Ureter (tissue), 1 donor: Measurements from ENCODE around the gene HOXC13. TPM values are rescaled to one million over a fixed set of nuclear protein-coding genes. Genes with fewer than 3 reads are reported as not detected.

Source experiments
- DNase-seq: peaks from one replicate; pipeline ENCODE4 v3.0.0-alpha.2; 2020; ENCODE audit warnings: low spot score
- total RNA-seq: library from RNA; stranded (reverse); gene quantifications from one replicate; pipeline ENCODE4 v1.2.4, GENCODE V29; 2023
- donor health status: DM: yes; HTN: yes; CAD: no.

HOXC13 gene
- total RNA-seq, 1 donor from 2014 or later = 0.21 TPM

- no peak for DNase-seq
Measured at GRCh38 chr12:53955036-53955775, 16.6 kb downstream of the HOXC13 start.

GRCh38 chr12:53955776-53956250 lies 17.2 kb downstream of the HOXC13 start:
- DNase-seq = no peak

GRCh38 chr12:53956251-53956887 lies 17.7 kb downstream of the HOXC13 start:
- no peak for DNase-seq

- no peak for DNase-seq
Measured at GRCh38 chr12:53956914-53957536, 18.4 kb downstream of the HOXC13 start.

- no peak for DNase-seq
Measured at GRCh38 chr12:53958128-53958527, 19.5 kb downstream of the HOXC13 start.

GRCh38 chr12:53959314-53959713 lies 20.7 kb downstream of the HOXC13 start:
- no peak for DNase-seq

- no peak for DNase-seq
Measured at GRCh38 chr12:53960187-53961024, 21.8 kb downstream of the HOXC13 start.

- no peak for DNase-seq
Measured at GRCh38 chr12:53961025-53961761, 22.6 kb downstream of the HOXC13 start.

- no peak for DNase-seq
Measured at GRCh38 chr12:53963005-53963404, 24.4 kb downstream of the HOXC13 start.

- DNase-seq = no peak
Measured at GRCh38 chr12:53963434-53964314, 25.0 kb downstream of the HOXC13 start.

GRCh38 chr12:53964315-53964713 lies 25.7 kb downstream of the HOXC13 start:
- no peak for DNase-seq

- peak; percentile 88 for DNase-seq
Measured at GRCh38 chr12:53965281-53966084, 26.9 kb downstream of the HOXC13 start.

- no peak for DNase-seq
Measured at GRCh38 chr12:53966085-53966384, 27.4 kb downstream of the HOXC13 start.

- no peak for DNase-seq
Measured at GRCh38 chr12:53966385-53967133, 27.9 kb downstream of the HOXC13 start.

- no peak for DNase-seq
Measured at GRCh38 chr12:53967421-53967925, 28.8 kb downstream of the HOXC13 start.

GRCh38 chr12:53968214-53969127 lies 29.8 kb downstream of the HOXC13 start:
- DNase-seq = no peak

GRCh38 chr12:53969588-53970259 lies 31.1 kb downstream of the HOXC13 start:
- DNase-seq = no peak
